AG04450 (cell line): ENCODE data around the gene REM1. TPM values are rescaled to one million over a fixed set of nuclear protein-coding genes. Genes with fewer than 3 reads are reported as not detected.
A peak's percentile ranks its signal among the peaks of the same experiment; 100 is the strongest.

Experiments
- CTCF ChIA-PET: fragments of 300-600, 350-600 bp; formaldehyde crosslinking; extraction: SDS; loops from one replicate; lab custom pipeline; 2022; ENCODE audit warnings: antibody characterized with exemption, inconsistent platforms; lab: Charles Lee
- POLR2A ChIA-PET: fragments of 350-600 bp; formaldehyde crosslinking; extraction: SDS; loops from one replicate; lab custom pipeline; 2021; ENCODE audit warnings: antibody characterized with exemption, inconsistent platforms; lab: Yijun Ruan, JAX
- DNase-seq: peaks from one replicate; pipeline ENCODE4 v3.0.0-alpha.2; 2011; ENCODE audit warnings: low read depth, low spot score
- H3K27ac ChIP-seq: one replicate; pipeline ENCODE4 v1.5.1; 2012; ENCODE audit warnings: low read depth, low read length, control low read depth
- H3K27me3 ChIP-seq: one replicate; pipeline ENCODE4 v1.6.0; 2012; ENCODE audit warnings: low read length; ENCODE audit not compliant: control insufficient read depth, insufficient read depth
- H3K4me3 ChIP-seq: 2 replicates; pipeline ENCODE4 v1.5.1; 2011; ENCODE audit warnings: mild to moderate bottlenecking, low read depth, low read length, control low read depth
- H3K9me3 ChIP-seq: 2 replicates; pipeline ENCODE4 v1.5.1; 2012; ENCODE audit warnings: low read length; ENCODE audit not compliant: control insufficient read depth, insufficient read depth
- polyA plus RNA-seq: library from polyadenylated mRNA; depleted of rRNA; stranded (reverse); fragments of >200 nt; gene quantifications from 2 replicates; pipeline ENCODE4 v1.2.3, GENCODE V29; 2011
- TF ChIP-seq, protein P1 (sequence below): IDR thresholded peaks from 2 replicates; pipeline ENCODE4 v1.5.1; 2011; ENCODE audit warnings: low read depth, low read length, control low read depth, inconsistent platforms

Gene REM1
- polyA plus RNA-seq, 1 experiment = not detected

DNA sequence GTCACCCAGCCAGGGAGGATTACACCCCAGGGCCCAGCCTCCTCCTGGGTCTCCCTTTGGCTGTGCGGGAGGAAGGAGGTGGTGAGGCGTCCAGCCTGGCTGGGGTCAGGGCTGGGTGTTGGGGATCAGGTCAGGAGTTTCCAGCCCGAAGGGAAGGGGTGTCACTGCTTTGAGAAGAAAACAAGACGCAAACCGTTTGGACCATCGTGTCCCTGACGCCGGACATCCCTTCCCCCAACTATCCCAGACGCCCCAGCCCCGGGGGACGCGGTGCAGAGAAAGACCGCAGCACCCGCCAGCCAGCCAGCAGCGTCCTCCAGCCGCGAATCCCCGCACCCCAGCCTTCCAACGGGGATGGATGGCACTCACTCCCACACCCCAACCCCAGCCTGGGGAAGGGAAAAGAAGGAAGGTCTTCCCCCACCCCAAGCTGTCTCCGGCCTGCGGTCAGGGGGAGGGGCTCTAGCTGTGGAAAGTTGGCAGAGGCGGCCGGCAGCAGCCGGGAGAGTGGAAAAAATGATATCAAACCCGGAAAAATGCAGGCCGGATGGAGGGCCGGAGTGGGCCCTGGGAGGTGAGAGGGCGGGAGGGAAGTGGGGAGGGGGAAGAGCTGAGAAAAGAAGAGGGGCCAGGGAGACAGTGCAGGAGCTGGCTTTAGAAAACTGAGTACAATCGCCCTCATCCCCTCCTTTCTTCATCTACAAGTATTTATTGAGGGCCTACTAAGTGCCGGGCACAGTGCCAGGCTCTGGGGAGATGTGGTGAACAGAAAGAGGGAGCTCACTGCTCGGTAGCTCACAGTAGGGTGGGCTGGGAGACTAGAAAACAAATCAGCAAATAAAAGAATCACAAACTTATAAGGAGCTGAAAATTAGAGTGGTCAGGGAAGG, 10.6 kb downstream of the REM1 start:
- H3K4me3 ChIP-seq = peak overlapping the region; percentile 34
- no peak for DNase-seq
- H3K9me3 ChIP-seq = peaks cover 9% of the 10 kb centered on the region; the same call in 1 of the 2 replicates
- CTCF ChIA-PET = interaction anchor here (1.0 to 9.4 kb wide), 3 partner anchors 17 to 26 kb away, joined by 7 to 90 read pairs (median 31); no protein-coding TSS in a partner anchor
- TF ChIP-seq, protein P1, sequence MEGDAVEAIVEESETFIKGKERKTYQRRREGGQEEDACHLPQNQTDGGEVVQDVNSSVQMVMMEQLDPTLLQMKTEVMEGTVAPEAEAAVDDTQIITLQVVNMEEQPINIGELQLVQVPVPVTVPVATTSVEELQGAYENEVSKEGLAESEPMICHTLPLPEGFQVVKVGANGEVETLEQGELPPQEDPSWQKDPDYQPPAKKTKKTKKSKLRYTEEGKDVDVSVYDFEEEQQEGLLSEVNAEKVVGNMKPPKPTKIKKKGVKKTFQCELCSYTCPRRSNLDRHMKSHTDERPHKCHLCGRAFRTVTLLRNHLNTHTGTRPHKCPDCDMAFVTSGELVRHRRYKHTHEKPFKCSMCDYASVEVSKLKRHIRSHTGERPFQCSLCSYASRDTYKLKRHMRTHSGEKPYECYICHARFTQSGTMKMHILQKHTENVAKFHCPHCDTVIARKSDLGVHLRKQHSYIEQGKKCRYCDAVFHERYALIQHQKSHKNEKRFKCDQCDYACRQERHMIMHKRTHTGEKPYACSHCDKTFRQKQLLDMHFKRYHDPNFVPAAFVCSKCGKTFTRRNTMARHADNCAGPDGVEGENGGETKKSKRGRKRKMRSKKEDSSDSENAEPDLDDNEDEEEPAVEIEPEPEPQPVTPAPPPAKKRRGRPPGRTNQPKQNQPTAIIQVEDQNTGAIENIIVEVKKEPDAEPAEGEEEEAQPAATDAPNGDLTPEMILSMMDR = no peak
- POLR2A ChIA-PET = interaction anchor here (0.7 to 1.1 kb wide), 2 partner anchors 16 to 20 kb away, joined by 5 to 11 read pairs; no protein-coding TSS in a partner anchor
- H3K27me3 ChIP-seq = peaks cover 3% of the 10 kb centered on the region
- H3K27ac ChIP-seq = no peak overlapping the region

DNA sequence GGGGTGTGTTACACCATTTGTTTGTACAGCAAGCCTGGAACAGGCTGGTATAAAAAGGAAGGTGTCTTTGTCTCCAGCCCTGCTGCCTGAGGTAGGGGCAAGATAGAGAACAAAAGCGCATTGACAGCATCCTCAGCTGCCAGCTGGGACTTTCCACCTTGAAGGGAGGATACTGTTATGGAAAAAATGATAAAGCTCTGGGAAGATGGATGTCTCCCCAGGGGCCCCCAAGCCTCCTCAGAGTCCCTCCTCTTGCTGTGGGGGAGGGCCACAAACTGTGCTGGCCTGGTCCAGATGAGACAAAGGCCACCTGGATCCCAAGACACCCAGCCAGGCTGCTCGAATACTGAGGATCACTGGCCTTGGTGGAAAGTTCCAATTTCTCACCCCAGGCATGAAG, 13.0 kb downstream of the REM1 start:
- CTCF ChIA-PET = interaction anchor here (1.6 to 9.4 kb wide), 3 partner anchors 8 to 28 kb away, joined by 5 to 90 read pairs (median 31); no protein-coding TSS in a partner anchor
- POLR2A ChIA-PET = no interaction called here
- no peak overlapping the region for H3K4me3 ChIP-seq
- H3K27me3 ChIP-seq = peaks cover 4% of the 10 kb centered on the region
- H3K9me3 ChIP-seq = peaks cover 9% of the 10 kb centered on the region; the same call in 1 of the 2 replicates
- DNase-seq = no peak
- TF ChIP-seq, protein P1 = no peak
- no peak overlapping the region for H3K27ac ChIP-seq

DNA sequence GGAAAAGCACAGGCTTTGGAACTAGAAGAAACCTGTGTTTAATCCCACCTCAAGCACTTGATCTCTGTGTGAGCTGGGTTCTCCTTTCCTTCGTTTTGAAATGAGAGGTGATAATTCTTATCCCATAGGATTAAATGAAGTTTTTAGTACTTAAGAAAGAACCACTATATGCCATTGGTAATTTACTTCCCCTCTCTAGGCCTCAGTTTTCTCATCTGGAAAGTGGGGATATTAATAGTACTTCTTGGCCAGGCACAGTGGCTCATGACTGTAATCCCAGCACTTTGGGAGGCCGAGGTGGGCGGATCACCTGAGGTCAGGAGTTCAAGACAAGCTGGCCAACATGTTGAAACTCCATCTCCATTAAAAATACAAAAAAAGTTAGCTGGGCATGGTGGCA, 14.1 kb downstream of the REM1 start:
- H3K27me3 ChIP-seq = peaks cover 5% of the 10 kb centered on the region
- ChIA-PET CTCF (interaction anchor here (0.7 to 9.4 kb wide), 3 partner anchors 13 to 29 kb away, joined by 3 to 90 read pairs (median 31); no protein-coding TSS in a partner anchor), POLR2A (no interaction called here)
- TF ChIP-seq, protein P1 = no peak
- H3K4me3 ChIP-seq = no peak overlapping the region
- DNase-seq = no peak
- peaks cover 6% of the 10 kb centered on the region; the same call in 1 of the 2 replicates for H3K9me3 ChIP-seq
- H3K27ac ChIP-seq = no peak overlapping the region

DNA sequence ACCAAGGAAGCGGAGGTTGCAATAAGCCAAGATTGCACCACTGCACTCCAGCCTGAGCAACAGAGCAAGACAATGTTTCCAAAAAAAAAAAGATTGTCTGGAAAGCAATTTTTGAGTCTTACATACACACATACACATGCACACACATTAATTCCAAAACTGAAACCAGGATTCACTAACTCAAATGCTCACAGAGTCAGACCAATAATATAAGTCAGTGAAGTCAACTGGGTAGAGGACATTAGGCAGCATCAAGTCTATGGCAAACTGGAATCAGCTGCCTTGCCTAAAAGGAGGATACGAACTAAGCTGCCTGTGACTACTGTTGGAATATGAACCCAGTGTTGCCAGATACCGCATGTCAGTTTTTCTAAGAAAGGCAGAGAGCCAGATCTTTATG, 15.7 kb downstream of the REM1 start:
- no peak for DNase-seq
- POLR2A ChIA-PET = interaction anchor here (0.7 kb wide), 1 partner anchor 17 kb away, joined by 5 read pairs; no protein-coding TSS in a partner anchor
- TF ChIP-seq, protein P1 = no peak
- Histone ChIP-seq H3K4me3 (no peak overlapping the region), H3K27ac (no peak overlapping the region), H3K27me3 (peaks cover 5% of the 10 kb centered on the region), H3K9me3 (no peaks in the 10 kb centered on the region; the same call in 1 of the 2 replicates)
- CTCF ChIA-PET = interaction anchor here (9.4 kb wide), 1 partner anchor 12 kb away, joined by 90 read pairs; no protein-coding TSS in a partner anchor
